Liver (tissue), 9 donors: ENCODE data around the gene SLC29A3. TPM values are rescaled to one million over a fixed set of nuclear protein-coding genes. Genes with fewer than 3 reads are reported as not detected.

Experiments
- DNase-seq: peaks from one replicate; pipeline ENCODE4 v3.0.0-alpha.2; 2017; ENCODE audit warnings: low spot score
- H3K27ac ChIP-seq, 2 donors: one replicate each; pipeline ENCODE4 v1.7.0; 2013; ENCODE audit warnings: inconsistent platforms in 2 of 2, low read length in 2 of 2, control low read depth in 1 of 2, low read depth in 1 of 2, mild to moderate bottlenecking in 1 of 2
- H3K27me3 ChIP-seq, 4 donors: one replicate each; pipeline versions ENCODE4 v1.6.1 to v1.7.0; 2013; ENCODE audit warnings: low read length in 3 of 4, inconsistent platforms in 1 of 4, mild to moderate bottlenecking in 1 of 4, moderate library complexity in 1 of 4; ENCODE audit not compliant: control insufficient read depth in 4 of 4, insufficient read depth in 4 of 4
- H3K36me3 ChIP-seq, 4 donors: one replicate each; pipeline versions ENCODE4 v1.6.1 to v1.7.0; 2013; ENCODE audit warnings: low read length in 3 of 4, mild to moderate bottlenecking in 3 of 4, low read depth in 1 of 4, moderate library complexity in 1 of 4; ENCODE audit not compliant: control insufficient read depth in 4 of 4, insufficient read depth in 3 of 4
- H3K4me1 ChIP-seq, 4 donors: one replicate each; pipeline versions ENCODE4 v1.6.1 to v1.7.0; 2013; ENCODE audit warnings: low read length in 3 of 4, mild to moderate bottlenecking in 3 of 4, moderate library complexity in 1 of 4; ENCODE audit not compliant: control insufficient read depth in 4 of 4, insufficient read depth in 4 of 4
- H3K4me3 ChIP-seq, 3 donors: one replicate each; pipeline versions ENCODE4 v1.6.1 to v1.7.0; 2013; ENCODE audit warnings: low read length in 3 of 3, control low read depth in 1 of 3, low read depth in 1 of 3, mild to moderate bottlenecking in 1 of 3
- H3K9ac ChIP-seq, 2 donors: one replicate each; pipeline ENCODE4 v1.7.0; 2013; ENCODE audit warnings: low read length in 2 of 2, mild to moderate bottlenecking in 2 of 2, moderate library complexity in 2 of 2, control low read depth in 1 of 2, low read depth in 1 of 2
- H3K9me3 ChIP-seq, 4 donors: one replicate each; pipeline versions ENCODE4 v1.6.1 to v1.7.0; 2013; ENCODE audit warnings: low read length in 3 of 4; ENCODE audit not compliant: control insufficient read depth in 4 of 4
- EGR1 ChIP-seq, 2 donors: IDR thresholded peaks; 2 replicates each; pipeline ENCODE4 v1.6.1; 2016 to 2018; ENCODE audit warnings: antibody characterized with exemption in 2 of 2, low read depth in 2 of 2
- FOXA1 ChIP-seq: IDR thresholded peaks from 2 replicates; pipeline ENCODE4 v1.6.1; 2016; ENCODE audit warnings: antibody characterized with exemption
- FOXA2 ChIP-seq: IDR thresholded peaks from 2 replicates; pipeline ENCODE4 v1.6.1; 2016; ENCODE audit warnings: antibody characterized with exemption
- GABPA ChIP-seq, 2 donors: IDR thresholded peaks in 1 of 2; conservative IDR thresholded peaks in 1 of 2; 2 replicates each; pipeline ENCODE4 v1.6.1; 2016; ENCODE audit warnings: antibody characterized with exemption in 2 of 2, mild to moderate bottlenecking in 1 of 2, moderate library complexity in 1 of 2
- HNF4A ChIP-seq, 2 donors: conservative IDR thresholded peaks; 2 replicates each; pipeline ENCODE4 v1.6.1; 2016; ENCODE audit warnings: antibody characterized with exemption in 2 of 2, mild to moderate bottlenecking in 2 of 2
- HNF4G ChIP-seq: IDR thresholded peaks from 2 replicates; pipeline ENCODE4 v1.6.1; 2016; ENCODE audit warnings: antibody characterized with exemption
- JUND ChIP-seq, 2 donors: IDR thresholded peaks; 2 replicates each; pipeline ENCODE4 v1.6.1; 2016; ENCODE audit warnings: antibody characterized with exemption in 2 of 2
- MAX ChIP-seq: IDR thresholded peaks from 2 replicates; pipeline ENCODE4 v1.6.1; 2016; ENCODE audit warnings: antibody characterized with exemption
- NR2F2 ChIP-seq: IDR thresholded peaks from 2 replicates; pipeline ENCODE4 v1.6.1; 2016; ENCODE audit warnings: antibody characterized with exemption
- RAD21 ChIP-seq, 2 donors: IDR thresholded peaks; 2 replicates each; pipeline ENCODE4 v1.6.1; 2016; ENCODE audit warnings: antibody characterized with exemption in 2 of 2, mild to moderate bottlenecking in 2 of 2
- RXRA ChIP-seq, 2 donors: IDR thresholded peaks; 2 replicates each; pipeline ENCODE4 v1.6.1; 2017 to 2018; ENCODE audit warnings: antibody characterized with exemption in 2 of 2, mild to moderate bottlenecking in 1 of 2
- SP1 ChIP-seq: IDR thresholded peaks from 2 replicates; pipeline ENCODE4 v1.6.1; 2018; ENCODE audit warnings: antibody characterized with exemption, mild to moderate bottlenecking
- TAF1 ChIP-seq: conservative IDR thresholded peaks from 2 replicates; pipeline ENCODE4 v1.6.1; 2016; ENCODE audit warnings: antibody characterized with exemption, mild to moderate bottlenecking
- YY1 ChIP-seq: IDR thresholded peaks from 2 replicates; pipeline ENCODE4 v1.6.1; 2016; ENCODE audit warnings: antibody characterized with exemption, mild to moderate bottlenecking
- ZBTB33 ChIP-seq: IDR thresholded peaks from 2 replicates; pipeline ENCODE4 v1.6.1; 2016; ENCODE audit warnings: antibody characterized with exemption
- WGBS: extraction: QIAGEN DNeasy Blood & Tissue Kit; methylation state at CpG from one replicate; pipeline ENCODE4 v1.1.7; 2013; 5-methylcytosine and 5-hydroxymethylcytosine counted together
- polyA plus RNA-seq, 2 donors: library from polyadenylated mRNA; stranded (reverse) in 1 of 2; unstranded in 1 of 2; fragments of 200-250 nt in 1 of 2; fragments of >200 nt in 1 of 2; fragmentation: Nextera tagmentation in 1 of 2; extraction: Ambion mirVana in 1 of 2; gene quantifications; one replicate each; pipeline versions ENCODE4 v1.2.1 to v1.2.3, GENCODE V29; 2013 to 2015
- total RNA-seq, 2 donors: library from RNA; depleted of rRNA; stranded (reverse); fragments of >200 nt; gene quantifications; one replicate each; pipeline ENCODE4 v1.2.3, GENCODE V29; 2014
- TF ChIP-seq, protein P1 (sequence below): IDR thresholded peaks from 2 replicates; pipeline ENCODE4 v1.6.1; 2016; ENCODE audit warnings: antibody characterized with exemption, mild to moderate bottlenecking
- TF ChIP-seq, protein P2 (sequence below): IDR thresholded peaks from 2 replicates; pipeline ENCODE4 v1.6.1; 2016; ENCODE audit warnings: antibody characterized with exemption
- TF ChIP-seq, protein P3 (sequence below): fragments of 150-350 bp; IDR thresholded peaks from 2 replicates; pipeline ENCODE4 v1.5.1; 2017; ENCODE audit warnings: improper control_type of control experiment, low read depth, low read length; ENCODE audit not compliant: missing input control
- donor health status: healthy.
- donor health status: healthy.
- donor health status: healthy.
- donor health status: healthy.
- donor health status: healthy.

SLC29A3 gene
- total and polyA plus RNA-seq, 4 donors = 3.1 to 11.9 (median 5.3) TPM

DNA sequence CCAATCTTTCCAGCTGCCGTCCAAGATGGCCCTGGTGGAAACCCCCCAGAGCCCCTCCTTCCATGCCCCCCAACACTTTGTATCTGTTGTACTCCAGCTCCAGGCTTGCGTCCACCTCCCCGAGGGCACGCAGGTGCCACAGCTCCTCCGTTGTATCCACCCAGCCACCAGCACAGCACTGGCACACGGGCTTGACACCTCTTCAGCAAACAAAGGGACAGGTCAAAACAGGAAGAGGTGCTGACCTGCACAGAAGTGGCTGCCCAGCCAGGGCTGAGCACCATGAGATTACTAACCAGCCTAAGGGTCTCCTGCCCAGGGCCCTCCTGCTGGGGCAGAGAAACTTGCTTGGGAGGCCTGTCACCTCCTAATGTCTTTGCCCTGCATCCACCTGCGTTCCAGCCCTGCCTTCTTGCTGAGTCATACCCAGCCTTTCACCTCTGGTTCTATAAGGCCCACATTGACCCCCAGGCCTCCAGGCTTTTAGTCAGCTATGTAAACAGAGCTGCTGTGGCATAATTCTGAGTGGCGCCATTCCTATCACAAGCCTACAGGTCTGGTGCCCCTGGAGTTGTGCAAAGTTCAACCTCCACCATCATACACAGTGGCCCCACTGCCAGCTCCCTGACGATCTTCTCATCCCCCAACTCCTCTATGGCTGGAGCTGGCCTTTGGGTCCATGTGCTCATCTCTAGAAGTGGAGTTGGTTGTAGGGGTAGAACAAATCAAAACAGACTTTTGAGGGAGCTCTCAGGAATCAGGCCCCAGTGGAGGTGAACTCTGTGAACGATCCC is 20.9 kb downstream of the SLC29A3 start:
- 49% methylated on average over 10 of the region's 10 CpGs for WGBS
- Histone ChIP-seq H3K4me1 (peaks cover 42 to 75% (median 60%) of the 10 kb centered on the region in 4 donors), H3K4me3 (no peak overlapping the region), H3K36me3 (no peaks in the 10 kb centered on the region), H3K9ac (no peak overlapping the region), H3K27me3 (no peaks in the 10 kb centered on the region), H3K9me3 (no peaks in the 10 kb centered on the region), H3K27ac (peak overlapping the region; percentile 55 to 72)
- TF ChIP-seq FOXA2 = peak; percentile 98
- TF ChIP-seq, protein P1, sequence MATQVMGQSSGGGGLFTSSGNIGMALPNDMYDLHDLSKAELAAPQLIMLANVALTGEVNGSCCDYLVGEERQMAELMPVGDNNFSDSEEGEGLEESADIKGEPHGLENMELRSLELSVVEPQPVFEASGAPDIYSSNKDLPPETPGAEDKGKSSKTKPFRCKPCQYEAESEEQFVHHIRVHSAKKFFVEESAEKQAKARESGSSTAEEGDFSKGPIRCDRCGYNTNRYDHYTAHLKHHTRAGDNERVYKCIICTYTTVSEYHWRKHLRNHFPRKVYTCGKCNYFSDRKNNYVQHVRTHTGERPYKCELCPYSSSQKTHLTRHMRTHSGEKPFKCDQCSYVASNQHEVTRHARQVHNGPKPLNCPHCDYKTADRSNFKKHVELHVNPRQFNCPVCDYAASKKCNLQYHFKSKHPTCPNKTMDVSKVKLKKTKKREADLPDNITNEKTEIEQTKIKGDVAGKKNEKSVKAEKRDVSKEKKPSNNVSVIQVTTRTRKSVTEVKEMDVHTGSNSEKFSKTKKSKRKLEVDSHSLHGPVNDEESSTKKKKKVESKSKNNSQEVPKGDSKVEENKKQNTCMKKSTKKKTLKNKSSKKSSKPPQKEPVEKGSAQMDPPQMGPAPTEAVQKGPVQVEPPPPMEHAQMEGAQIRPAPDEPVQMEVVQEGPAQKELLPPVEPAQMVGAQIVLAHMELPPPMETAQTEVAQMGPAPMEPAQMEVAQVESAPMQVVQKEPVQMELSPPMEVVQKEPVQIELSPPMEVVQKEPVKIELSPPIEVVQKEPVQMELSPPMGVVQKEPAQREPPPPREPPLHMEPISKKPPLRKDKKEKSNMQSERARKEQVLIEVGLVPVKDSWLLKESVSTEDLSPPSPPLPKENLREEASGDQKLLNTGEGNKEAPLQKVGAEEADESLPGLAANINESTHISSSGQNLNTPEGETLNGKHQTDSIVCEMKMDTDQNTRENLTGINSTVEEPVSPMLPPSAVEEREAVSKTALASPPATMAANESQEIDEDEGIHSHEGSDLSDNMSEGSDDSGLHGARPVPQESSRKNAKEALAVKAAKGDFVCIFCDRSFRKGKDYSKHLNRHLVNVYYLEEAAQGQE = peak; percentile 81
- TF ChIP-seq EGR1 (IDR thresholded peaks at IDR 0.05; ENCODE audit: low read depth in 2 of 2) = peak in 1 of 2 donors; percentile 77
- TF ChIP-seq HNF4A (conservative IDR thresholded peaks at IDR 0.05) = peak; percentile 88 to 95
- peak; percentile 71 for TF ChIP-seq NR2F2
- TF ChIP-seq SP1 = peak; percentile 96
- TF ChIP-seq, protein P2, sequence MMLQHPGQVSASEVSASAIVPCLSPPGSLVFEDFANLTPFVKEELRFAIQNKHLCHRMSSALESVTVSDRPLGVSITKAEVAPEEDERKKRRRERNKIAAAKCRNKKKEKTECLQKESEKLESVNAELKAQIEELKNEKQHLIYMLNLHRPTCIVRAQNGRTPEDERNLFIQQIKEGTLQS = peak; percentile 81
- peak; percentile 94 for TF ChIP-seq YY1
- peak; percentile 42 for TF ChIP-seq HNF4G
- peak; percentile 96 to 99 for TF ChIP-seq RXRA (IDR thresholded peaks at IDR 0.05)
- no peak for TF ChIP-seq TAF1
- peak; percentile 93 for TF ChIP-seq ZBTB33
- TF ChIP-seq MAX = peak; percentile 98
- peak in 1 of 2 donors; percentile 55 for TF ChIP-seq GABPA (IDR thresholded peaks at IDR 0.05 in 1 of 2, conservative IDR thresholded peaks at IDR 0.05 in 1 of 2)
- peak; percentile 98 for TF ChIP-seq FOXA1
- TF ChIP-seq, protein P3, sequence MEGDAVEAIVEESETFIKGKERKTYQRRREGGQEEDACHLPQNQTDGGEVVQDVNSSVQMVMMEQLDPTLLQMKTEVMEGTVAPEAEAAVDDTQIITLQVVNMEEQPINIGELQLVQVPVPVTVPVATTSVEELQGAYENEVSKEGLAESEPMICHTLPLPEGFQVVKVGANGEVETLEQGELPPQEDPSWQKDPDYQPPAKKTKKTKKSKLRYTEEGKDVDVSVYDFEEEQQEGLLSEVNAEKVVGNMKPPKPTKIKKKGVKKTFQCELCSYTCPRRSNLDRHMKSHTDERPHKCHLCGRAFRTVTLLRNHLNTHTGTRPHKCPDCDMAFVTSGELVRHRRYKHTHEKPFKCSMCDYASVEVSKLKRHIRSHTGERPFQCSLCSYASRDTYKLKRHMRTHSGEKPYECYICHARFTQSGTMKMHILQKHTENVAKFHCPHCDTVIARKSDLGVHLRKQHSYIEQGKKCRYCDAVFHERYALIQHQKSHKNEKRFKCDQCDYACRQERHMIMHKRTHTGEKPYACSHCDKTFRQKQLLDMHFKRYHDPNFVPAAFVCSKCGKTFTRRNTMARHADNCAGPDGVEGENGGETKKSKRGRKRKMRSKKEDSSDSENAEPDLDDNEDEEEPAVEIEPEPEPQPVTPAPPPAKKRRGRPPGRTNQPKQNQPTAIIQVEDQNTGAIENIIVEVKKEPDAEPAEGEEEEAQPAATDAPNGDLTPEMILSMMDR = no peak
- TF ChIP-seq RAD21 (IDR thresholded peaks at IDR 0.05) = peak; percentile 25 to 34
- peak; percentile 90 to 93 for TF ChIP-seq JUND (IDR thresholded peaks at IDR 0.05)
- no peak for DNase-seq
